Measurements from ENCODE around the gene SMPD4.
A peak's percentile ranks its signal among the peaks of the same experiment; 100 is the strongest.
"Not testable (repeated sequence)": the region's sequence is repeated elsewhere in the genome, so short reads cannot be mapped to it uniquely, and the experiment has no call there.

The SMPD4 gene

DNA sequence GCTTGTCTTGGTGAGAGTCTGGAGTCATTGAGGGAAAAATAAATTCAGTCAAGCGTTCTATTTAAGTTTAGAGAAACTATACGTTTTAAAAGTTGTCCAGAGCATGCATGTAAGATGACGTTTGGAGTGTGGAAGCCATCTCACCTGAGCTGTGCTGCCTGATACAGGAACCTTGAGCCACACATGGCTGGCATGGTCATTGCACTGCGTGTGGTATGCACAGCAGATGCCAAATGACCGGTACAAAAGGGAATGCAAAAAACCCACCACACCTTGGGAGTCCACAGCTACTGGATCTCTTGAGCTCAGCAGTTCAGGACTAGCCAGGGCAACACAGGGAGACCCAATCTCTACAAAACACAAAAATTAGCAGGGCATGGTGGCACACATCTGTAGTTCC, 5.0 kb upstream of the SMPD4 start:
- DNase-seq (ENCODE audit: low read depth in 2 of 2) = no peak

DNA sequence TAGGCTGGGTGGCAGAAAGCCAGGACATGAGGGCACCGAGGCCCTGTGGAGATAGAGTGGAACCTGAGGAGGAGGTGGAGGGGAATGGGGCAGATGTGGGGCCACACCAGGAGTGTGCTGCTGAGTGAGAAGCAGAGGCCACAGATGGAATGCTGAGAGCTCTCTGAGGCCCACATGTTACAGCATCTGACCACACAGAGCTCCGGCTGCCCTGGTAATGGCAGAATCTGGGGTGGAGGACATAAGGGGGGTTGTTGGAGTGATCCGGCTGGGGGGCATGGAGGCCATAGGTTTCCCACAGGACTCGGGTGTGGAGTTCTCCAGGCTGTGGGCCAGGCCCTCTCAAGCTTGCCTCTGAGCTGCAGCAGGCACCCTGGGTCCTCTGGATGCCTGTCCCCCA, 4.5 kb upstream of the SMPD4 start:
- no peak for DNase-seq (ENCODE audit: low read depth in 2 of 2)

- DNase-seq (ENCODE audit: low read depth in 2 of 2) = no peak
Measured at GRCh38 chr2:130185436-130185835, 4.0 kb upstream of the SMPD4 start.

- DNase-seq (ENCODE audit: low read depth in 2 of 2) = no peak
Measured at GRCh38 chr2:130183512-130184373, 2.3 kb upstream of the SMPD4 start.

- not testable (repeated sequence) for DNase-seq (ENCODE audit: low read depth in 2 of 2)
Measured at GRCh38 chr2:130182826-130183511, 1.6 kb upstream of the SMPD4 start.

GRCh38 chr2:130181880-130182682, 679 bp upstream of the SMPD4 start, which contains the start of gene MZT2B:
Gene MZT2B (plus strand): TSS chr2:130182262. CDS start chr2:130182283, 21 bp downstream.
- DNase-seq (ENCODE audit: low read depth in 2 of 2) = peak; percentile 78 to 88

- not testable (repeated sequence) for DNase-seq (ENCODE audit: low read depth in 2 of 2)
Measured at GRCh38 chr2:130180404-130181324, 738 bp downstream of the SMPD4 start.

- DNase-seq (ENCODE audit: low read depth in 2 of 2) = not testable (repeated sequence)
Measured at GRCh38 chr2:130174866-130175265, 6.5 kb downstream of the SMPD4 start.

GRCh38 chr2:130169896-130170295, 11.5 kb downstream of the SMPD4 start:
- no peak for DNase-seq (ENCODE audit: low read depth in 2 of 2)

- not testable (repeated sequence) for DNase-seq (ENCODE audit: low read depth in 2 of 2)
Measured at GRCh38 chr2:130169163-130169562, 12.2 kb downstream of the SMPD4 start.

DNA sequence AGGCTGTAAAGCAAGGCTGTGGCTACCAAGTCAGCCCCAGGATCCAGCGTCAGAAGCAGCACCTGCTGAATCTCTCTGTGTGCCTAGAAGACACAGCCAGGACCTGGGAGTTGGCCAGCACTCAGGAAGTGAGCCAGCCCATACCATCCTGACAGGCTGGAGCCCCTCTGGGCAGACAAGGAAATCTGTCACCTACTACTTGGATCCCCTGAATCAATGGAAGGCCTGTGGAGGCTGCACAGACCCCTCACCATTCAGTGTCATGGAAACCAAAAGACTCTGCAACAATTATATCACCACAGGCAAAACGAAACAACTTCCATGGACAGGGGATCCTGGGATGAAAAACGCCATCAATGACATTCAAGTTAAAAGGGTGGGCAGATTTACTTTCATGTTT, 14.8 kb downstream of the SMPD4 start:
- not testable (repeated sequence) for DNase-seq (ENCODE audit: low read depth in 2 of 2)

- no peak for DNase-seq (ENCODE audit: low read depth in 2 of 2)
Measured at GRCh38 chr2:130165293-130166016, 15.9 kb downstream of the SMPD4 start.

DNA sequence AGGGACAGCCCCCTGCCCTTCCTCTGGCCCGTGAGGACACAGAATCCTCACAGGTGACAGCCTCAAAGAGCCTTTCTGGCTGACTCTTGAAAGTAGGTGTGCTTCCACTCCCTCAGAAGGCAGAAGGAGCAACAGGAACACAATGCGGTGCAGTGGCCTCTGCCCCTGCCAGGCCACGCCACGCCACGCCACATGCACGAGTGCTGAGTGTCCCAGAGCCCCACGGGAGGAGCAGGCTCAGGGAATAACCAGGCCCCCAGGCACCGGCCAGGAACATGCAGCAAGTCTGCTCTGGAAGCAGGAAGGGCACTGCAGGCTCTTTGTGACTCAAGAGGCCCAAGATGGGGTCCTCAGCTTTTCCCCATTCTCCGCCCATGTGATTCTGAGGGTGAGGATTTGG, 18.4 kb downstream of the SMPD4 start:
- DNase-seq (ENCODE audit: low read depth in 2 of 2) = no peak

- not testable (repeated sequence) for DNase-seq (ENCODE audit: low read depth in 2 of 2)
Measured at GRCh38 chr2:130162486-130162885, 18.9 kb downstream of the SMPD4 start.

DNA sequence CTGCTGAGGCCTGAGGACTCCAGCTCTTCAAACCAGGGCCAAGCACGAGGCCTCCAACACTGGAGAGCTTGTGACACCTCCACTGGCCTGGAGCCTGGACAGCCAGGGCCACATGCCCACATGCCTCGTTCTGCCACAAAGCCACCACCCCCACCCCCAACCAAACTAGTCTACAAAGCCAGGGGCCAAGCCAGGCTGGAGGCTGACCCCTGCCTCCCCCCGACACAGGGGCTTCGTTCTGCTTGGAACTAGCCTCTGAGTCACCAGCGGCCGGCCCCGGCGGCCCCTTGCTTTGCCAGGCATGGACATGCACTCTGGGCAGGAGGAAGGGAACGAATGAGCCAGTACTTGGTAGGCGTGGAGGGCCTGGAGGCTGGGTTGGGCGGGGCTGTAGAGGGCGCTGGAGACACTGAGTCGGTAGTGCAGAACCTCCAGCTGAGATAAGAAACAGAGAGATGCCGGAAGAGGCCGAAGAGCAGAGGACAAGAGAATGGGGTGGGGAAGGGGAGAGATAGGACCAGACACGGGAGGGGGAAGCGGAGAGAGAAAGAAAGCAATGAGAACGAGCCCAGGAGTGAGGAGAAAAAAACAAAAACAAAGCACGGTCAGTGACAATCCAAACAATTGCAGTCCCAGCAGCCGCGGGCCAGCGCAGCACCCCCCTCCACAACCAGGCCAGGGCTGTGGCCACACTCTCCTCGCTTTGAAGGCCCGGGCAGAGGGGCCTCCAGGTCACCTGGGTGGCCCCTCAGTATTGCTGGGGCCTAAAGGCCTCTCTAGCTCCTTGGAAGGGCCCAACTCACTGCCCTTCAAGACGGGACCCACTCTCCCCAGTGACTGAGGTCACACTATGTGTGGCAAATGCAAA, 20.3 kb downstream of the SMPD4 start:
- DNase-seq (ENCODE audit: low read depth in 2 of 2) = not testable (repeated sequence)

- DNase-seq (ENCODE audit: low read depth in 2 of 2) = no peak
Measured at GRCh38 chr2:130160131-130160530, 21.3 kb downstream of the SMPD4 start.

- DNase-seq (ENCODE audit: low read depth in 2 of 2) = not testable (repeated sequence)
Measured at GRCh38 chr2:130159376-130159775, 22.0 kb downstream of the SMPD4 start.

DNA sequence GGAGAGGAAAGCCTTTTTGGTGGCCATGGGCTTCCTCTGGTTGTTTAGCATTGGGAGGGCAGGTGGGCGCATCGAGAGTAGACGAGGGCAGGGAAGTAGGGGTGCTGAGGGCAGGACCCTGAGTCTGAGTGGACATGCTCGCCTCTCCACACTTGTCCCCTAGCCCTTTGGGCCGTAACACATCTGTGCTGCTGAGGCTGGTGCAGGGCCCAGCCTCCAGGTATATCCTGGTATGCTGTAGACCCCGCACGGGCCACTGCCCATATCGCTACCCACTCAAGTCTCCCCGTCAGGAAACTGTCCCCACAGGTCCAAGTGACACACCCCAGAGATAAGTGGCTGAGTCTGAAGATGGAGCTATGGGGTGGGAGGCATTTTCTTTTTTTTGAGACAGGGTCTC, 22.8 kb downstream of the SMPD4 start:
- DNase-seq (ENCODE audit: low read depth in 2 of 2) = no peak

- DNase-seq (ENCODE audit: low read depth in 2 of 2) = not testable (repeated sequence)
Measured at GRCh38 chr2:130157825-130158514, 23.4 kb downstream of the SMPD4 start.
